ENCODE results near the gene CALM3.
A peak's percentile ranks its signal among the peaks of the same experiment; 100 is the strongest.
"Not testable (repeated sequence)": the region's sequence is repeated elsewhere in the genome, so short reads cannot be mapped to it uniquely, and the experiment has no call there.

CALM3 gene

GRCh38 chr19:46616631-46617322 lies 15.6 kb downstream of the CALM3 start:
- no peak overlapping the region for H3K27ac Mint-ChIP-seq
- H3K4me1 Mint-ChIP-seq (ENCODE audit: low read depth) = peaks cover 62% of the 10 kb centered on the region
- H3K36me3 Mint-ChIP-seq (ENCODE audit: low read depth) = peaks cover 20% of the 10 kb centered on the region
- intact Hi-C loops (cut with micrococcal nuclease) = no loop called here
- no peak overlapping the region for H3K4me3 Mint-ChIP-seq
- H3K9me3 Mint-ChIP-seq = no peaks in the 10 kb centered on the region
- peaks cover 30% of the 10 kb centered on the region for H3K27me3 Mint-ChIP-seq

- Mint-ChIP-seq H3K27ac (no peak overlapping the region), H3K4me3 (no peak overlapping the region)
These were observed 16.5 kb downstream of the CALM3 start for GRCh38 chr19:46617601-46618000.

GRCh38 chr19:46618670-46619231 lies 17.6 kb downstream of the CALM3 start:
- Mint-ChIP-seq H3K27me3 (peaks cover 18% of the 10 kb centered on the region), H3K36me3 (ENCODE audit: low read depth) (peaks cover 39% of the 10 kb centered on the region), H3K4me1 (ENCODE audit: low read depth) (peaks cover 69% of the 10 kb centered on the region), H3K4me3 (no peak overlapping the region), H3K9me3 (no peaks in the 10 kb centered on the region), H3K27ac (peak overlapping the region; percentile 91)
- intact Hi-C loops (cut with micrococcal nuclease) = no loop called here

More at GRCh38 chr19:46617601-46618000, 16.5 kb downstream of the CALM3 start:
- H3K36me3 Mint-ChIP-seq (ENCODE audit: low read depth) = peaks cover 28% of the 10 kb centered on the region
- no peaks in the 10 kb centered on the region for H3K9me3 Mint-ChIP-seq
- intact Hi-C loops (cut with micrococcal nuclease) = no loop called here
- H3K4me1 Mint-ChIP-seq (ENCODE audit: low read depth) = peaks cover 62% of the 10 kb centered on the region
- H3K27me3 Mint-ChIP-seq = peaks cover 21% of the 10 kb centered on the region

GRCh38 chr19:46620267-46620666 lies 19.1 kb downstream of the CALM3 start:
- Mint-ChIP-seq H3K27me3 (peaks cover 14% of the 10 kb centered on the region), H3K36me3 (ENCODE audit: low read depth) (peaks cover 51% of the 10 kb centered on the region), H3K9me3 (no peaks in the 10 kb centered on the region), H3K27ac (peak overlapping the region; percentile 91), H3K4me1 (ENCODE audit: low read depth) (peaks cover 76% of the 10 kb centered on the region), H3K4me3 (peak overlapping the region; percentile 79)
- intact Hi-C loops (cut with micrococcal nuclease) = no loop called here

DNA sequence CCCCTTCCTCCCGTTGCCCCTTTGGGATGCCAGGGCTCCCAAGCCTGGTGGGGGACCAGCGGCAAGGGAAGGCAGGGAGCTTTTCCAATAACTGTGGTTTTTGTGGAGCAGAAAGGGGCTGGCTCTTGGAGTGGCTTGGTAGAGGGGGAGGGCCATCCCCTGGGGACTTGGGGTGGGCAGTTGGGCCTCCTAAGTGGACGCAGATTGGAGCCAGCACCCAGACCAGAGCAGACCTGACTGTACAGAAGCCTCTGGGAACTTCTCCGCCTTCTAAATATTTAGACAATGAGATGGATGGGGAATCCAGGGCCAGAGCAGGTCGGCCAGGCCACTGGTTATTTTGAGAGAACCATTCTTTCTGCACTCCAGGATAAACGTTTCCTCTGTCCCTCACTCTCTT lies 19.6 kb downstream of the CALM3 start:
- Mint-ChIP-seq H3K4me1 (ENCODE audit: low read depth) (peaks cover 81% of the 10 kb centered on the region), H3K27ac (peak overlapping the region; percentile 91), H3K9me3 (no peaks in the 10 kb centered on the region), H3K36me3 (ENCODE audit: low read depth) (peaks cover 51% of the 10 kb centered on the region), H3K27me3 (peaks cover 11% of the 10 kb centered on the region), H3K4me3 (peak overlapping the region; percentile 79)
- intact Hi-C loops (cut with micrococcal nuclease) = no loop called here

DNA sequence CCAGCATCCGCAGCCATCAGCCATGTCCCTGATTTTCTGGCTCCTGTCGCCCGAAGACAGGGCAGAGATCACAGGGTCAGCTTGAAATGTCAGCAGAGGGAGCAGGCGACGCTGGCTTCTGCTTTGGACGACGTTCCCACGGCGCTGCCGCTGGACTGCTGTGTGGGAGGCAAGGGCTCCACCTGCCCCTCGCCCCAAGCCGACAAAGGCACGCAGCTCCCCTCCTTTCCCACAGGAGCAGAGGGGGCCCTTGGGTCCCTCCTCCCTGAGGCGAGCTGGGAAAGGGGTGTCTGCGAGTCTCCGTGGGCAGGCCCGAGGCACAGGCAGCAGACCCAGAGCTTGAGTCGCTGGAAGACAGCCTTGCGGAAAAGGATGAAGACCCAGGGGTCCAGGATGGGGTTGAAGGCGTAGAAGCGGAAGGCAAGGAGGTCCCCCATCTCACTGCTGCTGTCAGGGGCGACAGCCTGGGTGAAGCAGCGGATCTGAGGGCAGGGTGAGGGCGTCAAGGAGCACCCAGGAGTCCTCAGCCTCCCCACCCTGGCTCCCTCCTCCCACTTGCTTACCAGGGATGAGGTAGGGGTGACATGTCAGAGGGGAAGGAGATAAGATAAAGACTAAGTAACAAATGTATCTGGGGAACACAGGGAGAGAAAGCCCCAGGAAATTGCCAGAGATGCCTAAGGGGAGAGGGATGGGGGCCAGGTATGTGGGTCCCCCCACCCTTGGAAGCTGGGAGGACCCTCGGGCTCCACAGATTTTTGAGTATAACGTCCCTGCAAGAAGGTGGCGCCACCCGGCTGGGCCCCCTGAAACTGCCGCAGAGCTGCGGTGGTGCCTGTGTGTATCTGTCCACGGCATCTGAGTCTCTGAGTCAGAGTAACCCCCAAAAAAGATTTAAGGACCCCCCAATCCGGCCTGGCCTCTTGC lies 20.3 kb downstream of the CALM3 start:
- intact Hi-C loops (cut with micrococcal nuclease) = no loop called here

GRCh38 chr19:46622118-46622446 lies 21.0 kb downstream of the CALM3 start:
- Mint-ChIP-seq H3K27me3 (peaks cover under 1% of the 10 kb centered on the region), H3K4me1 (ENCODE audit: low read depth) (peaks cover 87% of the 10 kb centered on the region), H3K27ac (peak overlapping the region; percentile 91), H3K9me3 (no peaks in the 10 kb centered on the region), H3K4me3 (peak overlapping the region; percentile 79), H3K36me3 (ENCODE audit: low read depth) (peaks cover 51% of the 10 kb centered on the region)
- intact Hi-C loops (cut with micrococcal nuclease) = no loop called here

More for the DNA sequence above, 20.3 kb downstream of the CALM3 start:
- H3K9me3 Mint-ChIP-seq = no peaks in the 10 kb centered on the region
- peaks cover 87% of the 10 kb centered on the region for H3K4me1 Mint-ChIP-seq (ENCODE audit: low read depth)
- peaks cover 51% of the 10 kb centered on the region for H3K36me3 Mint-ChIP-seq (ENCODE audit: low read depth)
- H3K27ac Mint-ChIP-seq = peak overlapping the region; percentile 91
- peak overlapping the region; percentile 79 for H3K4me3 Mint-ChIP-seq
- H3K27me3 Mint-ChIP-seq = peaks cover 7% of the 10 kb centered on the region

GRCh38 chr19:46623915-46624502 lies 22.9 kb downstream of the CALM3 start:
- no peaks in the 10 kb centered on the region for H3K9me3 Mint-ChIP-seq
- peak overlapping the region; percentile 93 for H3K27ac Mint-ChIP-seq
- H3K4me1 Mint-ChIP-seq (ENCODE audit: low read depth) = peaks cover 90% of the 10 kb centered on the region
- peaks cover 51% of the 10 kb centered on the region for H3K36me3 Mint-ChIP-seq (ENCODE audit: low read depth)
- no peaks in the 10 kb centered on the region for H3K27me3 Mint-ChIP-seq
- intact Hi-C loops (cut with micrococcal nuclease) = no loop called here
- H3K4me3 Mint-ChIP-seq = peak overlapping the region; percentile 94

- Mint-ChIP-seq H3K4me3 (peak within 1 kb of the TSS; percentile 94), H3K36me3 (ENCODE audit: low read depth) (peaks cover 48% of the 10 kb centered on the region), H3K9me3 (no peaks in the 10 kb centered on the region), H3K27me3 (peaks cover 4% of the 10 kb centered on the region), H3K27ac (peak within 1 kb of the TSS; percentile 93), H3K4me1 (ENCODE audit: low read depth) (peaks cover 90% of the 10 kb centered on the region)
- intact Hi-C loops (cut with micrococcal nuclease) = no loop called here
These were observed 24.0 kb downstream of the CALM3 start, which contains the start of gene PTGIR for GRCh38 chr19:46624958-46625661. Gene PTGIR (minus strand): TSS chr19:46625089. CDS start chr19:46624225, 864 bp downstream.

- intact Hi-C loops (cut with micrococcal nuclease) = no loop called here
- Mint-ChIP-seq H3K9me3 (no peaks in the 10 kb centered on the region), H3K27me3 (peaks cover 4% of the 10 kb centered on the region), H3K4me3 (no peak overlapping the region), H3K4me1 (ENCODE audit: low read depth) (peaks cover 90% of the 10 kb centered on the region), H3K36me3 (ENCODE audit: low read depth) (peaks cover 42% of the 10 kb centered on the region), H3K27ac (peak overlapping the region; percentile 93)
These were observed 24.6 kb downstream of the CALM3 start for GRCh38 chr19:46625731-46626130.

- Mint-ChIP-seq H3K27ac (peak overlapping the region; percentile 93), H3K4me3 (peak overlapping the region; percentile 15), H3K36me3 (ENCODE audit: low read depth) (peaks cover 35% of the 10 kb centered on the region), H3K27me3 (peaks cover 10% of the 10 kb centered on the region), H3K9me3 (no peaks in the 10 kb centered on the region), H3K4me1 (ENCODE audit: low read depth) (peaks cover 90% of the 10 kb centered on the region)
- intact Hi-C loops (cut with micrococcal nuclease) = no loop called here
These were observed 25.3 kb downstream of the CALM3 start for GRCh38 chr19:46626446-46626845.

- Mint-ChIP-seq H3K36me3 (ENCODE audit: low read depth) (peaks cover 12% of the 10 kb centered on the region), H3K4me1 (ENCODE audit: low read depth) (peaks cover 82% of the 10 kb centered on the region), H3K27ac (peak overlapping the region; percentile 61), H3K27me3 (peaks cover 29% of the 10 kb centered on the region)
- H3K4me3 Mint-ChIP-seq; intact Hi-C loops (cut with micrococcal nuclease); H3K9me3 Mint-ChIP-seq: not testable (repeated sequence)
These were observed 27.8 kb downstream of the CALM3 start for GRCh38 chr19:46628970-46629369.

GRCh38 chr19:46629546-46630025 lies 28.5 kb downstream of the CALM3 start:
- Mint-ChIP-seq H3K27ac (peak overlapping the region; percentile 61), H3K36me3 (ENCODE audit: low read depth) (peaks cover 6% of the 10 kb centered on the region), H3K9me3 (no peaks in the 10 kb centered on the region), H3K4me3 (no peak overlapping the region), H3K27me3 (peaks cover 33% of the 10 kb centered on the region), H3K4me1 (ENCODE audit: low read depth) (peaks cover 80% of the 10 kb centered on the region)
- intact Hi-C loops (cut with micrococcal nuclease) = no loop called here
